SKM-1 (cell line): ENCODE measurements around the gene BMP4.

Experiments used
- DNase-seq: peaks from one replicate; lab custom pipeline; 2025; ENCODE audit not compliant: unreplicated experiment; lab: John Stamatoyannopoulos, UW

The BMP4 gene

GRCh38 chr14:53946404-53947093, 10.1 kb downstream of the BMP4 start:
- no peak for DNase-seq

- no peak for DNase-seq
These were observed 10.6 kb downstream of the BMP4 start for GRCh38 chr14:53946071-53946403.

GRCh38 chr14:53943751-53944083, 12.9 kb downstream of the BMP4 start:
- DNase-seq = no peak

- DNase-seq = no peak
These were observed 13.5 kb downstream of the BMP4 start for GRCh38 chr14:53942970-53943750.

- no peak for DNase-seq
These were observed 18.3 kb downstream of the BMP4 start for GRCh38 chr14:53938136-53938837.

- no peak for DNase-seq
These were observed 21.7 kb downstream of the BMP4 start for GRCh38 chr14:53934778-53935414.

- no peak for DNase-seq
These were observed 23.7 kb downstream of the BMP4 start for GRCh38 chr14:53932966-53933365.

GRCh38 chr14:53929871-53930715, 26.5 kb downstream of the BMP4 start:
- DNase-seq = no peak

GRCh38 chr14:53927171-53927570, 29.5 kb downstream of the BMP4 start:
- DNase-seq = no peak

- DNase-seq = no peak
These were observed 31.3 kb downstream of the BMP4 start for GRCh38 chr14:53925201-53925766.

GRCh38 chr14:53924753-53925152, 31.9 kb downstream of the BMP4 start:
- DNase-seq = no peak

GRCh38 chr14:53921027-53921426, 35.6 kb downstream of the BMP4 start:
- no peak for DNase-seq

- DNase-seq = no peak
These were observed 40.4 kb downstream of the BMP4 start for GRCh38 chr14:53916239-53916638.

GRCh38 chr14:53915364-53916014, 41.1 kb downstream of the BMP4 start:
- no peak for DNase-seq

- no peak for DNase-seq
These were observed 44.6 kb downstream of the BMP4 start for GRCh38 chr14:53912021-53912420.

- no peak for DNase-seq
These were observed 48.2 kb downstream of the BMP4 start for GRCh38 chr14:53908416-53908815.

- no peak for DNase-seq
These were observed 54.3 kb downstream of the BMP4 start for GRCh38 chr14:53902307-53902706.

GRCh38 chr14:53900499-53900898, 56.1 kb downstream of the BMP4 start:
- DNase-seq = no peak
